HG02623 (cell line): ENCODE results near the gene FGF1.

Experiments used
- ATAC-seq: cut with Tn5 transposase; IDR thresholded peaks from one replicate; pipeline ENCODE4 v1.9.1; 2021; ENCODE audit warnings: moderate library complexity; ENCODE audit not compliant: unreplicated experiment

The FGF1 gene

DNA sequence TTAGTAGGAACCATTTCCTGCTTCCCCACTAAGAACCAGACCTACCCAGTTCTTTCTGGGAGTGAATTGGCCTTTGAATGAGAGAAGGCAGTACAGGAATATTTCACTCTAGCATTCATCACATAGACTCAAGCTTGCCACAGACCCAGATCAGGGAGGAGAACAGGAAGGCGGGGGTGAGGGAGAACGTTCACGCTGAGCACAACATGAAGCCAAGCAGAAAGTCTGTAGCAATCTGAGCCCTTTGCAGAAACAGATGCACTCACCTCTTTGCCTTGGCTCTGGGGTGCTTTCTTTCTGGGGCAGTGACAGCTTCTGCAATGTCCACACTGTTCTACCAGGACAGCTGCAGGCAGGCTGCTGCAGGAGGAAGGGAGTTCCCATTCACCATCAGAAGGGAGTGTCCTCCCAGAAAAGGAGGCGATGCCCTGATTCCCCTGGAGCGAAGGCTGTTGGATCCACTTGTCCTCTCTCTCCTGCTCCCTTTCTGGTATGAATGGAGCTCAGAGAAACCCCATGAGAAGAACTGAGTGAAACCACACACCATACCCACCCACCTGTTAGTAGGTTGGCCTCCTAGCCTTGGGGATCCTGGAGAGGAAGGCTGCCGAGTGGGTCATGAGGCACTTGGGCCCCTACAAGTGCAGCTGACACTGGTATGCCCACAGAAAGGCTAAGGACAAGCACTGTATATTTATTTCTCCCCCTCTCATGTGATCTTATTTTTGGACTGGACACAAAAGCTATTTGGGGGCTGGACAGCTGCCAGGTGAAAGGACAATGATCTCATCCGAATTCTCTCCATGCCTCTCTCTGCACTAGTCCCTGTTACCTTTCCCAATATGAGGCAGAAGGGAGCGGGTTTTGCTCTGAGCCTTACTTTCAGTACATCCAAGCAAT lies 11.7 kb upstream of the FGF1 start:
- no peak for ATAC-seq

DNA sequence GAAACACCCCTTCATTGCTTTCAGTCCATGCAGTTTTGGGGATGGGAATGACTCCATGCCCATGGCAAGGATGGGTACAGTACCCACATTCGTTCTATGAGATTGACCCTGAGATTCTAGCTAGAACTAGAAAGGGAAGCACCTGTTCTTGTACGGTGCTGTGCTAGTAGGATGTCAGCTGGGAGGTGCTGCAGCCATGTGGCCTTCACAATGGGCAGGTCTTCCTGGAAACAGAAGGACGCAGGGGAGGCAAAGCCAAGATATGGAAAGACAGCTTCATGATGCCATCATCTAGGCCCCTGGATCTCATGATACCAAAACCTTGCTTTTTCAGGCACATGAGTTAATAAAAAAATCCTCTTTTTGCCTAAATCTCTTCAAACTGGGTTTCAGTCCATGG lies 10.5 kb upstream of the FGF1 start:
- no peak for ATAC-seq

DNA sequence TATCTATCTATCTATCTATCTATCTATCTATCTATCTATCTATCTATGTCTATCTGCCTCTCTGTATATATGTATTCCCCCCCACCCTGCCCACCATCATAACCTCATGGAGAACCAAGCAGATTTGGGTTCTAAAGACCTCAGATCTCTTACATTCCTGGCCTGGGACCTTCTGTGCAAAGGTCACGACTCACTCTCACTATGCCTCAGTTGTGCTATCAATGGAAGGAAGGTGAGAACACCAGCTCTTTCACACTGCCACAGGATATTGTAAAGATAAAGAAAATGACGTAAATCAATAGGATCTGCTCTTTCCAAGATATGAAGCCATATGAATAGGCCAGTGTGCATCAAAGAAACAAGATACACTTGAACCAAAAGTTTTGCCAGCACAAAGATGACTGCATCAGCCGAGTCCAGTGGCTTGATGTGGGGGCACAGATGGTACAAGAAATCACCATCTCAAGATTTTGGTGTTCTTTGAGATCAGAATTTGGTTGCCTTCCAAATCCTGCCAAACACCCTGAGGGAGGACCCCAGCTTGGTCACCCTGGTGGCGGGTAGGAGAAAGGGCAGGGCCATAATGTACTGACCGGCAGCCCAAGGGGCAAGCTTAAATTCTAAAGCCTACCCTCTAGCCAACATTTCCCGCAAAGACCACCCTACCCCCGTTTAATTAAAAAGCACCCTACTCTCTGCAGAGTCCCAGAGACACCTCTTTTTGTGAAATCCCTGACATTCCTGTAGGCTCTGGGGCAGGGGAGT lies 8.4 kb upstream of the FGF1 start:
- no peak for ATAC-seq

DNA sequence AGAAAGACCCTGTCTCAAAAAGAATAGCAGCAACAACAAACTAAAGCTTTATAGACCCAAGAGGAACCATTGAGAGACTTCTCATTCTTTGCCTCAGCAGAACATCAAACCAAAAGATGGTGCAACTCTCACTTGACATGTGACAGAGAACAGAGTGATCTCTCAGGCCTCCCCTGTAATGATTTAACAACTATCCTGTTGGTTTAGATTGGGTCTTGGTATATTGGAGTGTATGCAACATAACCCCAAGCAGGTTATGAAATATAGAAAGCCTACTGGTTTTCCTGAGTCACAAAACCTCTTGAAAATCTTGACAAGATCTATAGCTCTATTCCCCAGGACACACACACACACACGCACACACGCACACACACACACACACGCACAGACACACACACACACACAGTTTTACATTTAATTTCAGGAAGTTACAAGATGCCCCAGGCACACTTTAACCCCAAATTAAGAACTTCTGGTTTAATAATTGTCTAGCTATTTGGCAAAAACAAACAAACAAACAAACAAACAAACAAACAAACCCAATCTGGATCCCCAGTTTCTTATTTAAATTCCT lies 6.5 kb upstream of the FGF1 start:
- ATAC-seq, result no peak

DNA sequence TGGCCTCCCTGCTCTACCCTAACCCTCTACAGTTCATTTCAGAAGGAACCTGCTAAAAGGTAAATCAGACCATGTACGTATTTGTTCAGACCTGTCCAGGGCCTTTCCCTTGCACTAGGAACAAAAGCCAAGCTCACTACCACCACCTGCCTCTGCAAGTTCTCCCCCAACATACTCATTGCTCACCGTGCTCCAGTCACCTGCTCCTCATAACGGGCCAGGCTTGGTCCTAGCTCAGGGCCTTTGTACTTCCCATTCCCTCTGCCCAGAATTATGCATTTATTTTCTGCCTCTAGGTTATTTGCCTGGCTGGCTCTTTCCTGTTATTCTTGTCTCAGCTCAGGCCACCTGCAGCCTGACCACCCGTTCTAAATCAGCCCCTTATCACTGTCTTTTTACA lies 4.8 kb upstream of the FGF1 start:
- no peak for ATAC-seq

DNA sequence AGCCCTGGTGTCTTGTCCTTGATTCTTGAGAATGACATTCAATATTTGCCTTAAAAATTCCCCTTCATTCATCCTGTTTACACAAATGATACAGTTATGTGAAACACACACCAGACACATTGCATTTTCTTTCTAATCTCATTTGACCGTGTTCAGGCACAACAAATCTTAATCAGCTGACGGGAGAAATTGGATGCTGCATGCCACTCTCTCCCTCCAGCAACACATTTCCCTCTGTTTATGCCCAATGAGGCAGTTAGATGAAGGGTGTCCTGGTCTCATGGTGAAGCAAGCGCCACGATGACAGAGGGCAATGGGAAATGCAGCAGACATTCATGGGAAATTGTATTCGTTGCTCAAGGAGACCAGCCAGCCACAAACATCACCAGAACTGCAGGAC lies 3.2 kb upstream of the FGF1 start:
- no peak for ATAC-seq

DNA sequence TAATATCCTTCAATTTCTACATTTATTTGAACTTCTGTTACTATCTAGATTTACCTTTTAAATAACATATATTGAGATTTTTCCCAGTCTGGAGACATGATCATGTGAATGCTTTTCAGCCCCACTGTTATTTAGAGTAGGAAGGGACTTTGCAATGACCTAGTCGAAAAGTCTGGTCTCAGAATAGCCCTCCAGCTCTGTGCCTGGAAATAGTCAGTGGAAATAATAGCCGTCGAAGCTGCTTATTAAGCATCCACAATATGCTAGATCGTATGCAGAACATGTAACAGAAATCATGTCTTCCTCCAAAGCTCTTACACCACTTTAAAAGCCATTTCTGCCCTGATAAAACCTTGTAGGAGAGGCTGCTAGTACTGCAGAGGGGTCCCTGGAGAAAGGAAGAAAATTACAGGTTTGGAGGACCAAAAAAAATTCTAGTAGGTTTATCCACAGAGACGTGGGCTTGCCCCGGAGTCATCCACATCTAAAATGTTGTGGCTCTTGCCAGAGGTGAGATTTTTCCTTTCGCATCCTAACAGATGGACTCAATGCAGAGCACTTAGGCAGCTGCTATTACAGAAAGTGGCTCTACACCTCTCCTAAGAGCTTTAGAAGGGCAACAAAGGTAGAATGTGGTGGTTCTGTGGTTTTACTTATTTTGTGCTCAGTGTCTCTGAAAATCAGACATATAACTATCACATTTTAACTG lies 2.5 kb upstream of the FGF1 start:
- ATAC-seq, result no peak

DNA sequence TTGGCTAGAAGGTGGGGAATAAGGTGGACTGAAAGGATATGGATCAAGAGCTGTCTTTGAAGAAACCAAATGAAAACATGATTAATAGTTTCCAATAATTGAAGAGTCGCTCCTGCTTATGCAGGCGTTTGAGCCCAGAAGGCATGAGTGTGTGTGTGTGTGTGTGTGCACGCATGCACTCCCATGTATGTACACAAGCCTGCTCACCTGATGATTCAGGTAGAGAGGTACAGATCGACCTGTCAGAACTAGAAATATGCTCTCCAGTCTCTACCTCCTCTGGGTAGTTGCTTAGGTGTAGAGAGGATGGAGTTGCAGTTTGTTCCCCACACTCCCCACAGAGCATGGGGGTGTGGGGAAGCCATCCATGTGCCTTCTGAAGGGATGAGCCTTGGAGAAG lies 1.1 kb upstream of the FGF1 start:
- no peak for ATAC-seq

DNA sequence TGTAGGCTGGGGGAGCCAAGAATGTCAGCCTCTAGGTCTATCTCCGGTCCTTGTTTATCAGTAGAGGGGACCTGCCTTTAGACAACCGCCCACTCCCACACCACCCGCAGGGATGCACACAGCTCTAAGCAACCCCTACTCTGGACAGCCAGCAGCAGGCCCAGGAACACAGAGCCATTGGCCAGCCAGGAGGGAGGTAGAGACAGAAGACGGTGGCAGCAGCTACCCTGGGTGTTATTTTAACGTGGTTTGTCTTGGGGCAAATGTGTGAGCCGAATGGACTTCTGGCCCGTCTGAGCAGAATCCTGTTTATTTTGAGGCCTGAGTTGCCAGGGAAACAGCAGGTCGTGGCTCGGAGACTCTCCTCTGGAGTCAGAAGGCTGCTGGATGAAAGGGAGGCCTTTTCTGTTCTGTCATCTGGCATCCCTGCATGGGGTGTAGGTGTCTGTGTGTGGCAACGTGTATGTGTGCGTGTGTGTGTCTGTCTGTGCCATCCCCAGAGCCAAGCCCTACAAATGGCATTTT lies 382 bp upstream of the FGF1 start:
- no peak for ATAC-seq

DNA sequence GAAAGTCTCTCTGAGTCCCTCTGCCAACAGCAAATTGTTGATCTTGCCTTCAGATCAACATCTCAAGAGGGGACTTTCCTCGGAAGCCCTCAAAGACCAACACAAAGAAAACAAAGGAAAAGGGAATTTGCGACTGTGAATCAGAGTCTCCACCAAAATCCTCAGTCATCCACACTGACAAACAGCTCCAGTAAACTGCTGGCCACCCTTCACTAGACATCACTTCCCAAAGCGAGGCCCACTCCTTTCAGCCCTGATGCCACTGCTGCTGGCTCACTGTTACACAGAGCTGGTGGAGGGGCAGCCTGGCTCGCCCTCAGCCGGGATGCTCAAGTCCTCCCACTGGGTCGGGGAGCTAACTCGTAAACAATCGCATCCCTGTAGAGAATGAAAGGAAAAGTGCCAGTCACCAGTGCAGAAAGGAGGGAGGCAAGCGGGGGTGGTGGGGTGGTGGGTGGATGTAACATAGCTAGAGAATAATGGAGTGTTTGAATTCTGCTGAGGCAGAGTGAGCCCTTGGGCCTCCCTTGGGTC lies 1.3 kb downstream of the FGF1 start:
- ATAC-seq, result no peak

DNA sequence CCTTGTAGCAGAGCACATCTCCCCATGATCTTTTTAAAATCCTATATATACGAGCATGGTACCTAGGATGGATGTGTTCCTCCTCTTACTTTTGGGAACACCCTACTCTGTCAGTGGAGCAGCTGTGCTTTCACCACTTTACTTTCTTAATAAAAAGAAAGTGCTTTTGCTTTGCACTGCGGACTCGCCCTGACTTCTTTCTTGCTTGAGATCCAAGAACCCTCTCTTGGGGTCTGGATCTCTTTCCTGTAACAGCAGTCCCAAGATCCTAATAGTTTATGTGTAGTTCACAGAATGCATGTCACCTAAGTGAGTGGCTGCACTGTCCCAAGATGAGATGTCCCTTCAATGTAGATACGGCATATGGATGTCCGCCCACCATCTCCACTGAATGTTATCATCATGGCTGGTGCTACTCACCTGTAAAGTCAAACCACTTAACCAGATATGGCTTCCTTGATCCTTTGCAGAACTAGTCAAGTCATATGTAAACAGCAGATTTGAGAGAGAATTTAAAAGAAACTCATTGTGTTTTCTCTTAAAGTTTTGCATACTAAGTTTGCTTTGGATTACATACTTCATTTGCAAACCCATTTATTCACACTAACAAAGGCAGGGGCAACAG lies 1.9 kb downstream of the FGF1 start:
- no peak for ATAC-seq

DNA sequence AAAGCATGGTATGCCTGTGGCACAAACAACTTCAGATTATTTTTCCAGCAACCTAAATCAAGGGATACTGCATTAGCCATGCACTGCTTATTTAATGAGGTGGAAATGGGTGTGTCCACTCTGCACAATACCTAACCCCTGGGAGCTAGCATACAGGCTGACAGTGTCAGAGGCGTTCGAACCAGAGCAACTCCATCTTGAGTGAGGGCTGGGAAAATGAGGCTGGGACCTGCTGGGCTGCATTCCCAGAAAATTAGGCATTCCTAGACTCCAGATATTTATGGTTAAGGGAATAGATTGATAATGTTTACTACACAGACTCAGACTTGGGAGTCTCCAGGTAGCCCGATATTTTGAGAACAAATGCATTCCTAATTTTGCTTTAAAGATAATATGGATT lies 2.8 kb downstream of the FGF1 start:
- ATAC-seq, result no peak

DNA sequence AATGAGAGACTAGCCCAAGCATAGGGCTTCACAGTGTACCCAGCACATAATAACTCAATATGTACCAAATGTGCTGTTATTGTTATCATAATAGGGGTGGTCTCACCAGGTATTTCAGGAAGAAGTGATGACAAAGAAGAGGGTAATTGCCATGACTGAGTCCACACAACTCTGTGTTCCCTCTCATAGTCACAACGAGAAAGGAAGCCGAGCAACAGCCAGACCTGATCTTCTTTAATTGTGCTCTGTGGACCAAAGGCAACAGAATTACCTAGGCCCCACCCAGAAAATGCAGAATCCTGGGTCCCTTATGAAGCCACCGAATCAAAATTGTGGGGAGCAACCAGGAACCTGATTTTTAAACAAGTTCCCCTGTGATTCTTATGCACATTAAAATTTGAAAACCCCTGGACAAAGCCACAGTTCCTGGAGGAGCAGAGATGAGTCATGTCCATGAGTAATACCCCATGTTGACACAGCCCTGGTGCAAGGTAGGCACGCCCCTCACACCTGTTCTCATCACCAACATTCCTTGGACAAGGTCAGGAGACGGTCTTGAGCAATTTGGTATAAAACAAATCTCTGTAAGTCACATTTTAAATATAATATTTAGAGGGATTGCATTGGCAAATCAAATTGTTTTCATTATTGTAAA lies 5.2 kb downstream of the FGF1 start:
- no peak for ATAC-seq

DNA sequence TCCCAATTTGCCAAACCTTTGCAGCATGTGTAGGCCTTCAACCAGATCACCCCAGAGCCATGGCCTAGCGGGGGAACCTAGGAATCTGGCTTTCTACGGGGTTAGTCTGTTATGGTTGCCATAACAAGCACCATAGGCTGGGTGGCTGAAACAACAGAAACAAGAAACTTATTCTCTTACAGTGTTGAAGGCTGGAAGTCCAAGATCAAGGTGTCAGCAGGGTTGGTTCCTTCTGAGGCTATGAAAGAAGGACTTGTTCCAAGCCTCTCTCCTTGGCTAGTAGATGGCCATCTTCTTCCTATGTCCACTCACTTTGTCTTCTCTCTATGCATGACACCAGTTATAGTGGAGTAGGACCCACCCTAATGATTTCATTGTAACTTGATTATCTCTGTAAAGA lies 6.1 kb downstream of the FGF1 start:
- no peak for ATAC-seq

DNA sequence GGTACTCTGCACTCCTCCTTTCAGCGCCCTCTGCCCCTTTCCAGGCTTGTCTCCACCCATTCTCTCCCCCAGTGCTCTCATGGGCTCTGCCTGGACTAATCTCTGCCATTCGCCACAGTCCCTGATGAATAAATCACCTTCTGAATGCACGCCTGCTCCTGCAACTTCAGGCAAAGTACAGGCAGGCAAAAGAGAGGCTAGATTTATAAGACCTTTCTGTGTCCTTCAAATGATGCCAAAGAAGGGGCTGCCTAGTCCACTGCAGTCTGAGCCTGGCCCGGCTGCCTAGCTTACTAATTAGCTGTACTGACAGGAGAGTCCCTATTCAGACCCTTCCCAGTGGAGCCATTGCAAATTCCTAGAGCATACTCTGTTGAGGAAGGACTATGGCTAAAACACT lies 7.4 kb downstream of the FGF1 start:
- no peak for ATAC-seq

DNA sequence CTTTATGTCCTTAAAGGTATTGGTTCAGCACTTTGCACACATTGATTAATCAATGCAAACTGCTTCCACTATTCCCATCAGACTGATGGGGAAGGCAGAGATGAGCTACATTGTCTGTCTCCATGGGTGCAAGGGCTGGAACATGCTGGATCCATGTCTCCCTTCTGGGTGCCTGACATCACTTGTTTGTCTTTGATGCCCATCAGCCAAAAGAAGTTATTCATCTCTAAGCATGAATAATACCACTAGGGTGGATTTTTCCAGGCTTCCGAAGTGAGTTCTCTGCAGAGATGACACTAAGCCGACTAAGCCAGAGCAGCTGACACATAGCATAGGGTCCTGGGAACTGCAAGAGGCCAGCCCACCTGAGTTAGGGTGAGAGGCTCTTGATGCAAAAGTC lies 8.7 kb downstream of the FGF1 start:
- no peak for ATAC-seq

DNA sequence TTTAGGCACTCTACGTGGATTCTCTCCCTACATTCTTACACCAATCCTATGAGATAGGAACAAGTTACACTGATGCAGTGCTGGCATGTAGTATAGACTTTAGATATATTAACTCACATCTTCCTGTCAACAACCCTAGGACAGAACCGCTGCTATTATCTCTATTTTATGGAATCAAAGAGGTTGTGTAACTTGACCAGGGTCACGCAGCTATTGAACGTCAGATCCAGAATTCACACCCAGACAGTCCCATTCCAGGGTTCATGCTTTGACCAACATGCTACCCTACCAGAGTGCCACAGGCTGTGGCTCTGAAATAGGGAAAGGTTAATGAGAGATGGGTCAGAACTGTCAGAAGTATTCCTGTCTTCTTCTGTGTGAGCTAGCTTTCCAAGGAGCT lies 9.6 kb downstream of the FGF1 start:
- no peak for ATAC-seq

DNA sequence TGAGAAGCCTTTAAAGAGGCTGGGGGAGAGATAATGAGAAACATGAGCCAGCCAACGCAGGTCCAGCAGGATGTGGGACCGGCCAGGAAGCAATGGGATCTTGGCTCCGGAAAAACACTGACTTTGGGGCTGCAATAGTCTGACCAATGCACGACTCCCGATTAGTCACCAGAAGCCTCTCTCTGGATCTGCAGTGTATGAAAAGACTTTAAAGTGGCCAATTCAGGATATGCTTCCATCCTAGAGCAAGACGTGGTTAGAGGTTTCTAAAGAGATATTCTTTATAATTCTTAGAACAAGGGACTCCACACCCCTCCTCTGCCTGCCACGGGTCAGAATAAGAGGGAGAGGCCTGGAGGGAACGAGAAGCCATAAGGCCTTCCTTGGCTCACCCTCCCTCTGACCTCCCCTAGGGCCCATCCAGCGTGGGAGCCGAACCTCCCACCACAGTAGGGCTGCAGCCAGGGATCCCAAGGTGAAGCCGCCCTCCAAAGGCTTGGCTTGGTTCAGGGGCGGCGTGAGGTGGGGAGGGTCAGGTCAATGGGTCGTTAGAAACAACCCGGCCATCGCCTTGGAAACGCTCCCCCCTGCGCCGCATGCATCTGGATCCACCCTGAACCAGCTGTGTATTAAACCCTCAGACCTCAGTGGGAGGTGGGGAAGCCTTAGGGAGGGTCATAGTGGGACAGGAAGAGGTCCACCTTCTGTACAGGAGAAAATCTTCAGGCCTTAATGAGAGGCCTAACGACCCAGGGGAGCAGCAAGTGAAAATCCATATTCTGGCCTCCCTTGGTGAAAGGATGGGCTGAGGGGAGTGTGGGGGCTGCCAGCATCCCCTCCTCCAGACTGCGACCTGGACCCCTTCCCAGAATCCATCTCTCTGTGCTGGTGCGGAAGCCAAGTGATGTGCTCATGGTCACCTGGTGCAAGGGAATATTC lies 11.1 kb downstream of the FGF1 start:
- no peak for ATAC-seq

DNA sequence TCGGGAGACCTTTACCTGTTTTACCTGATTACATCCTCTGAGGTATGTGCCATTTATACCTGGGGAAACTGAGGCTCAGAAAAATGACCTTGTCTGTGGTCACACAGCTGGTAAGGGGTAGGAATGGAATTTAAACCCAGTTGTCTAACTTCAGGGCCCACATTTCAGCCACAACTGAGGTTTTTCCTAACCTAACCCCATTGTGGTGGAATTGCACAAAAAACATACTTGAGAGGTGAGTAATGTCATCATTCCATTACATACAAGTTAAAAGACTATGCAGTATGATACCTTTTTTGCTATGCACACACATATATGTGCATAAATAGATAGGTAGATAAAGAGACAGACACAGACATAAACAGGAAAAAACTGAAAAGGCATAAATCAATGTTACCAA lies 14.1 kb downstream of the FGF1 start:
- ATAC-seq, result no peak
